ENCODE measurements around the gene TXNRD1. TPM values are rescaled to one million over a fixed set of nuclear protein-coding genes. Genes with fewer than 3 reads are reported as not detected.

The TXNRD1 gene
- total RNA-seq, 1 experiment from 2014 or later = 327 TPM

GRCh38 chr12:104280717-104281458 is 65.3 kb downstream of the TXNRD1 start (continued):
- TF ChIP-seq ELF1 (IDR thresholded peaks at IDR 0.05; ENCODE audit: borderline replicate concordance, low read depth) = no peak; the same call in 1 of the 2 replicates
- TF ChIP-seq ZNF274 (IDR thresholded peaks at IDR 0.05; ENCODE audit: low read depth, low read length) = no peak
- TF ChIP-seq POLR2A (IDR thresholded peaks at IDR 0.05; ENCODE audit: borderline replicate concordance, extremely low read depth, insufficient read depth, insufficient read length) = no peak
- peak; percentile 39; the same call in 1 of the 2 replicates for TF ChIP-seq MAX (IDR thresholded peaks at IDR 0.05)
- no peak for TF ChIP-seq CTCF (IDR thresholded peaks at IDR 0.05 in 2 of 3, conservative IDR thresholded peaks at IDR 0.05 in 1 of 3; ENCODE audit: borderline replicate concordance in 1 of 3, insufficient read depth in 1 of 3, low read depth in 2 of 3, low read length in 2 of 3)
- TF ChIP-seq RAD21 (IDR thresholded peaks at IDR 0.05; ENCODE audit: low read depth) = no peak
- no peak for TF ChIP-seq EZH2phosphoT487 (IDR thresholded peaks at IDR 0.05; ENCODE audit: borderline replicate concordance)
- no peak; the same call in 1 of the 2 replicates for TF ChIP-seq POLR2AphosphoS5 (IDR thresholded peaks at IDR 0.05; ENCODE audit: low read depth, low read length)
- peak; percentile 24 for TF ChIP-seq TCF7L2 (IDR thresholded peaks at IDR 0.05; ENCODE audit: borderline replicate concordance, extremely low read depth, insufficient read depth, insufficient read length)
- TF ChIP-seq SIN3A (IDR thresholded peaks at IDR 0.05; ENCODE audit: low read depth) = peak; percentile 67; the same call in 1 of the 2 replicates

- CTCF ChIA-PET = no interaction called here
- H3K79me2 ChIP-seq (ENCODE audit: insufficient read depth, low read length) = no peaks in the 10 kb centered on the region
- H3K27ac ChIP-seq (ENCODE audit: low read depth, low read length) = no peak overlapping the region
- POLR2A ChIA-PET = no interaction called here
- H3K4me3 ChIP-seq (replicated peaks in 1 of 2; ENCODE audit: low read depth in 1 of 2, low read length in 2 of 2) = no peak overlapping the region
- TF ChIP-seq SP1 (IDR thresholded peaks at IDR 0.05; ENCODE audit: low read depth) (no peak), JUND (IDR thresholded peaks at IDR 0.05) (no peak), ELF1 (IDR thresholded peaks at IDR 0.05; ENCODE audit: borderline replicate concordance, low read depth) (no peak), CTCF (IDR thresholded peaks at IDR 0.05 in 2 of 3, conservative IDR thresholded peaks at IDR 0.05 in 1 of 3; ENCODE audit: borderline replicate concordance in 1 of 3, insufficient read depth in 1 of 3, low read depth in 2 of 3, low read length in 2 of 3) (no peak), CEBPB (IDR thresholded peaks at IDR 0.05; ENCODE audit: low read depth) (no peak), ATF3 (IDR thresholded peaks at IDR 0.05) (no peak), EZH2 (IDR thresholded peaks at IDR 0.05) (no peak), TCF7L2 (IDR thresholded peaks at IDR 0.05; ENCODE audit: borderline replicate concordance, extremely low read depth, insufficient read depth, insufficient read length) (no peak), EGR1 (IDR thresholded peaks at IDR 0.05; ENCODE audit: low read depth) (no peak), CBX3 (IDR thresholded peaks at IDR 0.05; ENCODE audit: low read depth) (no peak), POLR2AphosphoS5 (IDR thresholded peaks at IDR 0.05; ENCODE audit: low read depth, low read length) (no peak)
- peak overlapping the region; percentile 44 for H2AFZ ChIP-seq (ENCODE audit: low read depth, low read length, poor library complexity, severe bottlenecking)
- H3K27me3 ChIP-seq (ENCODE audit: insufficient read depth, low read length) = no peaks in the 10 kb centered on the region
- RAD21 ChIA-PET (ENCODE audit: low non-redundant PET in 1 of 2, low total read pairs in 2 of 2, uncharacterized antibody in 2 of 2, unreplicated experiment in 2 of 2) = no interaction called here
- no TSS peak for BruUV-seq (replicated peaks)
- H3K36me3 ChIP-seq (ENCODE audit: control insufficient read depth in 1 of 2, insufficient read depth in 2 of 2, low read length in 2 of 2) = no peaks in the 10 kb centered on the region
- H3K9me2 ChIP-seq (ENCODE audit: insufficient read depth) = no peaks in the 10 kb centered on the region
- intact Hi-C loops (cut with micrococcal nuclease) = no loop called here
- ATAC-seq = no peak
- peaks cover 61 to 91% of the 10 kb centered on the region in 2 experiments for H3K4me1 ChIP-seq (ENCODE audit: control insufficient read depth in 1 of 2, insufficient read depth in 2 of 2, low read length in 2 of 2)
- H3K9ac ChIP-seq (ENCODE audit: low read length) = peak overlapping the region; percentile 39
- H4K20me1 ChIP-seq (ENCODE audit: insufficient read depth) = no peaks in the 10 kb centered on the region
- peak overlapping the region; percentile 71 for H3K4me2 ChIP-seq (ENCODE audit: low read length)
- DNase-seq (ENCODE audit: low read depth, low spot score) = no peak
- H3K9me3 ChIP-seq (ENCODE audit: control insufficient read depth in 1 of 2, insufficient read depth in 1 of 2, low read depth in 1 of 2, low read length in 2 of 2) = no peaks in the 10 kb centered on the region
Observed at GRCh38 chr12:104281636-104282035, 66.1 kb downstream of the TXNRD1 start.
